HepG2 (cell line): ENCODE data around the gene SPATA13. TPM values are rescaled to one million over a fixed set of nuclear protein-coding genes. Genes with fewer than 3 reads are reported as not detected.

ENCODE experiments used
- ATAC-seq: fragments of 200-7000 bp; cut with Tn5 transposase; 3 replicates; pipeline ENCODE4 v1.9.1; 2020; ENCODE audit warnings: mild to moderate bottlenecking, moderate library complexity
- BruUV-seq: library from RNA; stranded (reverse); fragments of 400-500 nt; replicated peaks from 2 replicates; lab custom pipeline; 2021; lab: Mats Ljungman, UMichigan
- CTCF ChIA-PET: fragments of 300-600 bp; formaldehyde crosslinking; extraction: SDS; loops from one replicate; lab custom pipeline; 2021; ENCODE audit warnings: low total read pairs, inconsistent platforms, low intra/inter-chr PET ratio; lab: Yijun Ruan, JAX
- POLR2A ChIA-PET: fragments of 350-600 bp; sonication (Branson Sonifier 250); formaldehyde crosslinking; loops from one replicate; lab custom pipeline; 2020; ENCODE audit warnings: antibody characterized with exemption, inconsistent platforms; lab: Yijun Ruan, JAX
- DNase-seq: peaks from one replicate; pipeline ENCODE4 v3.0.0-alpha.2; 2015; ENCODE audit warnings: low spot score
- FAIRE-seq: peaks from 3 replicates; lab custom pipeline; 2011; peaks lifted over from hg19 to GRCh38; lab: Jason Lieb, UNC
- H2AFZ ChIP-seq: one replicate; pipeline ENCODE4 v1.6.1; 2011; ENCODE audit warnings: low read length, inconsistent platforms
- H3K27ac ChIP-seq: fragments of 300-600 bp; 3 replicates; pipeline ENCODE4 v1.8.0; 2011; ENCODE audit warnings: mixed run types, mild to moderate bottlenecking, mixed read lengths, low read length, inconsistent platforms; ENCODE audit not compliant: insufficient read depth; ENCODE audit errors: extremely low read length
- H3K27me3 ChIP-seq, 2 experiments: fragments of 200-600 bp in 1 of 2; 2 replicates in 1 of 2; 3 replicates in 1 of 2; pipeline versions ENCODE4 v1.6.0 to v1.8.0; 2011; ENCODE audit warnings: low read length in 2 of 2, mild to moderate bottlenecking in 2 of 2, moderate library complexity in 2 of 2, inconsistent platforms in 1 of 2; ENCODE audit not compliant: insufficient read depth in 2 of 2, control insufficient read depth in 1 of 2
- H3K36me3 ChIP-seq, 2 experiments: fragments of 200-600 bp in 1 of 2; replicated peaks in 1 of 2; 2 replicates in 1 of 2; 3 replicates in 1 of 2; pipeline versions ENCODE4 v1.5.1 to v1.8.0; 2011; ENCODE audit warnings: low read length in 2 of 2, inconsistent platforms in 1 of 2; ENCODE audit not compliant: insufficient read depth in 2 of 2, control insufficient read depth in 1 of 2
- H3K4me1 ChIP-seq: 2 replicates; pipeline ENCODE4 v1.5.1; 2012; ENCODE audit warnings: low read length, inconsistent platforms; ENCODE audit not compliant: insufficient read depth
- H3K4me2 ChIP-seq: 2 replicates; pipeline ENCODE4 v1.6.0; 2011; ENCODE audit warnings: low read depth, low read length, inconsistent platforms
- H3K4me3 ChIP-seq, 3 experiments: fragments of 200-600 bp in 1 of 3; sonication (generic), shearing (Covaris generic) in 1 of 3; replicated peaks in 1 of 3; 2 replicates each; pipeline ENCODE4 v1.5.1; 2011 to 2016; ENCODE audit warnings: low read length in 3 of 3, inconsistent platforms in 2 of 3, low read depth in 2 of 3, mild to moderate bottlenecking in 2 of 3, control low read depth in 1 of 3, mixed read lengths in 1 of 3; ENCODE audit not compliant: insufficient read depth in 1 of 3
- H3K79me2 ChIP-seq: one replicate; pipeline ENCODE4 v1.6.1; 2011; ENCODE audit warnings: low read length, inconsistent platforms; ENCODE audit not compliant: insufficient read depth
- H3K9ac ChIP-seq: 2 replicates; pipeline ENCODE4 v1.6.0; 2011; ENCODE audit warnings: mild to moderate bottlenecking, low read depth, low read length, inconsistent platforms; ENCODE audit not compliant: insufficient read depth
- H3K9me3 ChIP-seq: 2 replicates; pipeline ENCODE4 v1.5.1; 2012; ENCODE audit warnings: mild to moderate bottlenecking, low read length
- H4K20me1 ChIP-seq: 2 replicates; pipeline ENCODE4 v1.6.0; 2011; ENCODE audit warnings: inconsistent platforms, mild to moderate bottlenecking, low read length, moderate library complexity; ENCODE audit not compliant: insufficient read depth
- BHLHE40 ChIP-seq: IDR thresholded peaks from 2 replicates; pipeline ENCODE4 v1.6.1; 2011; ENCODE audit warnings: low read length, improper control_type of control experiment
- FOSL2 ChIP-seq: sonication (generic); formaldehyde crosslinking; IDR thresholded peaks from 2 replicates; pipeline ENCODE4 v1.4.0; 2020; ENCODE audit warnings: missing genetic modification reagents
- NAIF1 ChIP-seq: sonication (generic); formaldehyde crosslinking; IDR thresholded peaks from 2 replicates; pipeline ENCODE4 v1.5.0; 2020; ENCODE audit warnings: mild to moderate bottlenecking, missing genetic modification reagents, borderline replicate concordance
- REXO4 ChIP-seq: sonication (generic); formaldehyde crosslinking; IDR thresholded peaks from 2 replicates; pipeline ENCODE4 v1.8.0; 2022; ENCODE audit warnings: missing genetic modification reagents, mild to moderate bottlenecking, borderline replicate concordance
- SALL1 ChIP-seq: sonication (generic); formaldehyde crosslinking; IDR thresholded peaks from 2 replicates; pipeline ENCODE4 v1.8.0; 2022; ENCODE audit warnings: mild to moderate bottlenecking, missing genetic modification reagents
- SPEN ChIP-seq: sonication (generic); formaldehyde crosslinking; IDR thresholded peaks from 2 replicates; pipeline ENCODE4 v1.5.1; 2020; ENCODE audit warnings: low read depth, mild to moderate bottlenecking, missing genetic modification reagents
- THYN1 ChIP-seq: sonication (generic); formaldehyde crosslinking; IDR thresholded peaks from 2 replicates; pipeline ENCODE4 v1.8.1; 2023; ENCODE audit warnings: low read depth, mild to moderate bottlenecking, moderate library complexity, missing genetic modification reagents, borderline replicate concordance
- ZNF10 ChIP-seq: sonication (generic); formaldehyde crosslinking; IDR thresholded peaks from 2 replicates; pipeline ENCODE4 v1.4.0; 2020; ENCODE audit warnings: mild to moderate bottlenecking, low read depth, missing genetic modification reagents, borderline replicate concordance
- ZNF33B ChIP-seq: sonication (generic); formaldehyde crosslinking; IDR thresholded peaks from 2 replicates; pipeline ENCODE4 v1.5.1; 2020; ENCODE audit warnings: mild to moderate bottlenecking, missing genetic modification reagents
- ZNF557 ChIP-seq: sonication (generic); formaldehyde crosslinking; IDR thresholded peaks from 2 replicates; pipeline ENCODE4 v1.4.0; 2020; ENCODE audit warnings: missing genetic modification reagents
- WGBS: methylation state at CpG from one replicate; pipeline ENCODE4 v1.1.6; 2017; ENCODE audit warnings: low lambda C conversion rate; 5-methylcytosine and 5-hydroxymethylcytosine counted together
- in situ Hi-C: cut with HindIII; loops from 2 replicates; pipeline ENCODE4 v1.10.0; 2017; ENCODE audit warnings: low pct_unique_long_range_greater_than_20kb; ENCODE audit not compliant: extremely low pct_ligation_motif_present
- intact Hi-C: fragments of 100-400 bp; cut with micrococcal nuclease; formaldehyde crosslinking; loops from one replicate; pipeline ENCODE4 v1.10.0; 2022; ENCODE audit not compliant: unreplicated experiment
- polyA plus RNA-seq, 8 experiments: library from polyadenylated mRNA; depleted of rRNA in 3 of 8; stranded (reverse) in 7 of 8; unstranded in 1 of 8; fragments of >200 nt; fragmentation: Illumina TruSeq in 4 of 8; extraction: Trizol in 4 of 8; gene quantifications; 2 replicates each; pipeline versions ENCODE4 v1.2.1 to v1.2.3, GENCODE V29; 2011 to 2016; ENCODE audit warnings: low read depth in 4 of 8, missing spikeins in 1 of 8, mixed read lengths in 1 of 8; ENCODE audit not compliant: insufficient read depth in 1 of 8
- total RNA-seq, 5 experiments: library from RNA; depleted of rRNA; stranded (reverse); fragments of >200 nt; fragmentation: Illumina TruSeq; extraction: Trizol; gene quantifications; 2 replicates each; pipeline ENCODE4 v1.2.3, GENCODE V29; 2016; ENCODE audit warnings: low read depth in 1 of 5
- TF ChIP-seq, protein P1 (sequence below), 2 experiments: sonication (generic) in 1 of 2; formaldehyde crosslinking in 1 of 2; IDR thresholded peaks; 2 replicates each; pipeline versions ENCODE4 v1.5.1 to v1.6.1; 2011 to 2020; ENCODE audit warnings: borderline replicate concordance in 1 of 2, low read depth in 1 of 2, low read length in 1 of 2, mild to moderate bottlenecking in 1 of 2, missing genetic modification reagents in 1 of 2, moderate library complexity in 1 of 2
- TF ChIP-seq, protein P2 (sequence below): sonication (generic); formaldehyde crosslinking; IDR thresholded peaks from 2 replicates; pipeline ENCODE4 v1.5.1; 2020; ENCODE audit warnings: mild to moderate bottlenecking, missing genetic modification reagents, borderline replicate concordance

The SPATA13 gene
- total and polyA plus RNA-seq, 2 of the 13 experiments (the other 11 are each of a cell fraction or from before 2014, with no cell fraction given): 11.3 to 14.2 TPM

DNA sequence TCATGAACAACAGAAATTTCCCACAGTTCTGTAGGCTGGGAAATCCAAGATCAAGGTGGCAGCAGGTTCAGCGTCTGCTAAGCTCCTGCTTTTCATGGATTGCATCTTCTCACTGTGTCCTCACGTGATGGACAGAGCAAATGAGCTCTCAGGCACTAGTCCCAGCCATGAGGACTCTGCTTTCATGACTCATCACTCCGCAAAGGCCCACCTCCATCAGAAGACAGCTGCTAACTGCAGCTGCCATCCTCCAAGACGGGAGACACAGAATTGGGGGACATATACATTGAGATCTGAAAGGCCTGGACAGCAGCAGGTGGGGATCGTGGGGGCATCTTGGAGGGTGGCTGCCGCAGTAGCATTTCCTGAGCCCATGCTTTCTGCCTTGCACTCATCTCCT is 44.4 kb upstream of the SPATA13 start:
- Histone ChIP-seq H3K79me2 (no peaks in the 10 kb centered on the region), H3K27ac (no peak overlapping the region), H3K36me3 (no peaks in the 10 kb centered on the region), H3K9ac (no peak overlapping the region), H3K9me3 (no peaks in the 10 kb centered on the region), H3K27me3 (no peaks in the 10 kb centered on the region; a peak in 2 of 5 replicates), H2AFZ (no peak overlapping the region), H3K4me3 (no peak overlapping the region), H3K4me1 (no peaks in the 10 kb centered on the region), H4K20me1 (no peaks in the 10 kb centered on the region), H3K4me2 (no peak overlapping the region)
- FAIRE-seq (no peak), DNase-seq (no peak), ATAC-seq (peak; percentile 23; the same call in 2 of the 3 replicates)
- in situ Hi-C loops: no loop called here
- TF ChIP-seq FOSL2 (CRISPR knock-in tag): peak; percentile 61
- TF ChIP-seq ZNF557 (CRISPR knock-in tag): no peak
- no peak for TF ChIP-seq NAIF1 (CRISPR knock-in tag)
- TF ChIP-seq, protein P1, sequence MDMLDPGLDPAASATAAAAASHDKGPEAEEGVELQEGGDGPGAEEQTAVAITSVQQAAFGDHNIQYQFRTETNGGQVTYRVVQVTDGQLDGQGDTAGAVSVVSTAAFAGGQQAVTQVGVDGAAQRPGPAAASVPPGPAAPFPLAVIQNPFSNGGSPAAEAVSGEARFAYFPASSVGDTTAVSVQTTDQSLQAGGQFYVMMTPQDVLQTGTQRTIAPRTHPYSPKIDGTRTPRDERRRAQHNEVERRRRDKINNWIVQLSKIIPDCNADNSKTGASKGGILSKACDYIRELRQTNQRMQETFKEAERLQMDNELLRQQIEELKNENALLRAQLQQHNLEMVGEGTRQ (IDR thresholded peaks at IDR 0.05; ENCODE audit: low read depth, low read length): peak; percentile 49
- TF ChIP-seq, protein P1 (CRISPR knock-in tag; IDR thresholded peaks at IDR 0.05; ENCODE audit: borderline replicate concordance): no peak
- no peak for TF ChIP-seq SALL1 (CRISPR knock-in tag)
- peak; percentile 62 for TF ChIP-seq BHLHE40
- intact Hi-C loops: no loop called here
- ChIA-PET CTCF (no interaction called here), POLR2A (no interaction called here)
- no TSS peak for BruUV-seq
- 54% methylated on average over 6 of the region's 6 CpGs for WGBS

DNA sequence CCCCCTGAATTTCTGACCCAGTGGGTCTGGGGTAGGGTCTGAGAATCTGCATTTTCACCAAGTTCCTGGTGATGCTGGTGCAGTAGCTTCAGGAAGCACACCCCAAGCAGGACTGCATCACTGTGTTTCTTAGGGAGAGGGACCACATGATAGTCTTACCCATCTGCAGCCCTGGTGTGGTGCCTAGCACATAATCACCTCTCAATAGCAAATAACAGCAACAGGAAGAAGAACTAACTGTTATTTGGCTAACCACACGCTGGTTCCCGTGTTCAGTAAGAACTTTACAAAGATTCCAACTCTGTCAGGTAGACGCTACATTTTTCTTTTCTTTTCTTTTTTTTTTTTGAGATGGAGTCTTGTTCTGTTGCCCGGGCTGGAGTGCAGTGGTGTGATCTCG is 41.9 kb upstream of the SPATA13 start:
- ATAC-seq: no peak
- peaks cover 0 to 6% of the 10 kb centered on the region in 2 experiments; a peak in 1 of 5 replicates for H3K27me3 ChIP-seq
- ChIA-PET POLR2A (no interaction called here), CTCF (no interaction called here)
- no peak overlapping the region for H3K27ac ChIP-seq
- H2AFZ ChIP-seq: no peak overlapping the region
- no peaks in the 10 kb centered on the region for H4K20me1 ChIP-seq
- H3K9me3 ChIP-seq: no peaks in the 10 kb centered on the region
- H3K4me3 ChIP-seq: no peak overlapping the region
- no TSS peak for BruUV-seq
- H3K79me2 ChIP-seq: no peaks in the 10 kb centered on the region
- no peaks in the 10 kb centered on the region for H3K36me3 ChIP-seq
- intact Hi-C loops (no loop called here), in situ Hi-C loops (no loop called here)
- H3K4me2 ChIP-seq: no peak overlapping the region
- WGBS: 39% methylated on average over 5 of the region's 5 CpGs
- no peak for FAIRE-seq
- no peaks in the 10 kb centered on the region for H3K4me1 ChIP-seq
- H3K9ac ChIP-seq: no peak overlapping the region
- DNase-seq: no peak
- no peak for TF ChIP-seq ZNF10 (CRISPR knock-in tag)
- no peak for TF ChIP-seq REXO4
- TF ChIP-seq ZNF33B: no peak
- TF ChIP-seq, protein P2, sequence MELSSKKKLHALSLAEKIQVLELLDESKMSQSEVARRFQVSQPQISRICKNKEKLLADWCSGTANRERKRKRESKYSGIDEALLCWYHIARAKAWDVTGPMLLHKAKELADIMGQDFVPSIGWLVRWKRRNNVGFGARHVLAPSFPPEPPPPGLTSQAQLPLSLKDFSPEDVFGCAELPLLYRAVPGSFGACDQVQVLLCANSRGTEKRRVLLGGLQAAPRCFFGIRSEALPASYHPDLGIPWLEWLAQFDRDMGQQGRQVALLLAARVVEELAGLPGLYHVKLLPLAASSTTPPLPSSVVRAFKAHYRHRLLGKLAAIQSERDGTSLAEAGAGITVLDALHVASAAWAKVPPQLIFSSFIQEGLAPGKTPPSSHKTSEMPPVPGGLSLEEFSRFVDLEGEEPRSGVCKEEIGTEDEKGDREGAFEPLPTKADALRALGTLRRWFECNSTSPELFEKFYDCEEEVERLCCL (CRISPR knock-in tag): no peak
- TF ChIP-seq THYN1: no peak
- TF ChIP-seq SPEN (CRISPR knock-in tag): no peak
